GM12892 (cell line): ENCODE data around the gene RALY.

Experiments used
- POLR2A ChIP-seq: IDR thresholded peaks from 2 replicates; pipeline ENCODE4 v1.6.1; 2011; ENCODE audit warnings: low read depth, low read length, control low read depth
- POLR2AphosphoS5 ChIP-seq: IDR thresholded peaks from 2 replicates; pipeline ENCODE4 v1.6.1; 2011; ENCODE audit warnings: low read depth, low read length, control low read depth

- TF ChIP-seq POLR2A, result no peak
- no peak for TF ChIP-seq POLR2AphosphoS5
Observed at GRCh38 chr20:34065260-34065659, 71.5 kb downstream of the RALY start.
